HepG2 (cell line): ENCODE data around the gene SSX2IP.

Experiments used
- CHCHD3 ChIP-seq: sonication (generic); formaldehyde crosslinking; IDR thresholded peaks from 2 replicates; pipeline ENCODE4 v1.8.0; 2022; ENCODE audit warnings: mild to moderate bottlenecking, missing genetic modification reagents, moderate library complexity
- NONO ChIP-seq, 2 experiments: fragments of 450-650 bp in 1 of 2; sonication (generic) in 1 of 2; formaldehyde crosslinking in 1 of 2; IDR thresholded peaks in 1 of 2; conservative IDR thresholded peaks in 1 of 2; 2 replicates each; pipeline versions ENCODE4 v1.6.1 to v1.8.0; 2017 to 2022; ENCODE audit warnings: mild to moderate bottlenecking in 1 of 2, missing genetic modification reagents in 1 of 2, moderate library complexity in 1 of 2
- POGZ ChIP-seq: sonication (generic); formaldehyde crosslinking; IDR thresholded peaks from 2 replicates; pipeline ENCODE4 v1.4.0; 2020; ENCODE audit warnings: mild to moderate bottlenecking, missing genetic modification reagents
- POLR2A ChIP-seq, 2 experiments: IDR thresholded peaks; 2 replicates each; pipeline ENCODE4 v1.6.1; 2011; ENCODE audit warnings: low read depth in 2 of 2, low read length in 2 of 2, mild to moderate bottlenecking in 1 of 2, moderate library complexity in 1 of 2; ENCODE audit not compliant: insufficient read depth in 1 of 2
- RELA ChIP-seq: sonication (generic); formaldehyde crosslinking; IDR thresholded peaks from 2 replicates; pipeline ENCODE4 v1.4.0; 2020; ENCODE audit warnings: missing genetic modification reagents
- RFX5 ChIP-seq: IDR thresholded peaks from 2 replicates; pipeline ENCODE4 v1.6.1; 2011; ENCODE audit warnings: low read depth, low read length, improper control_type of control experiment
- SP2 ChIP-seq: sonication (generic); formaldehyde crosslinking; IDR thresholded peaks from 2 replicates; pipeline ENCODE4 v1.5.1; 2020; ENCODE audit warnings: mild to moderate bottlenecking, missing genetic modification reagents
- TCF7 ChIP-seq: sonication (generic); IDR thresholded peaks from 2 replicates; pipeline ENCODE4 v1.6.1; 2016; ENCODE audit warnings: antibody characterized with exemption, low read depth
- ZBTB21 ChIP-seq: sonication (generic); formaldehyde crosslinking; IDR thresholded peaks from 2 replicates; pipeline ENCODE4 v1.4.0; 2020; ENCODE audit warnings: missing genetic modification reagents
- TF ChIP-seq, protein P1 (sequence below): sonication (generic); formaldehyde crosslinking; conservative IDR thresholded peaks from 2 replicates; pipeline ENCODE4 v1.4.0; 2020; ENCODE audit warnings: mild to moderate bottlenecking, missing genetic modification reagents, moderate library complexity
- TF ChIP-seq, protein P2 (sequence below): fragments of 450-650 bp; IDR thresholded peaks from 2 replicates; pipeline ENCODE4 v1.6.1; 2017; ENCODE audit warnings: mild to moderate bottlenecking
- TF ChIP-seq, protein P3 (sequence below), 2 experiments: sonication (generic) in 1 of 2; formaldehyde crosslinking in 1 of 2; IDR thresholded peaks; 2 replicates each; pipeline versions ENCODE4 v1.6.1 to v1.9.0; 2014 to 2022; ENCODE audit warnings: antibody characterized with exemption in 1 of 2, borderline replicate concordance in 1 of 2, inconsistent platforms in 1 of 2, low read depth in 1 of 2, missing genetic modification reagents in 1 of 2
- TF ChIP-seq, protein P4 (sequence below): sonication (generic); formaldehyde crosslinking; IDR thresholded peaks from 2 replicates; pipeline ENCODE4 v1.5.0; 2020; ENCODE audit warnings: mild to moderate bottlenecking, missing genetic modification reagents, moderate library complexity
- TF ChIP-seq, protein P5 (sequence below): IDR thresholded peaks from 2 replicates; pipeline ENCODE4 v1.6.1; 2012; ENCODE audit warnings: inconsistent platforms

DNA sequence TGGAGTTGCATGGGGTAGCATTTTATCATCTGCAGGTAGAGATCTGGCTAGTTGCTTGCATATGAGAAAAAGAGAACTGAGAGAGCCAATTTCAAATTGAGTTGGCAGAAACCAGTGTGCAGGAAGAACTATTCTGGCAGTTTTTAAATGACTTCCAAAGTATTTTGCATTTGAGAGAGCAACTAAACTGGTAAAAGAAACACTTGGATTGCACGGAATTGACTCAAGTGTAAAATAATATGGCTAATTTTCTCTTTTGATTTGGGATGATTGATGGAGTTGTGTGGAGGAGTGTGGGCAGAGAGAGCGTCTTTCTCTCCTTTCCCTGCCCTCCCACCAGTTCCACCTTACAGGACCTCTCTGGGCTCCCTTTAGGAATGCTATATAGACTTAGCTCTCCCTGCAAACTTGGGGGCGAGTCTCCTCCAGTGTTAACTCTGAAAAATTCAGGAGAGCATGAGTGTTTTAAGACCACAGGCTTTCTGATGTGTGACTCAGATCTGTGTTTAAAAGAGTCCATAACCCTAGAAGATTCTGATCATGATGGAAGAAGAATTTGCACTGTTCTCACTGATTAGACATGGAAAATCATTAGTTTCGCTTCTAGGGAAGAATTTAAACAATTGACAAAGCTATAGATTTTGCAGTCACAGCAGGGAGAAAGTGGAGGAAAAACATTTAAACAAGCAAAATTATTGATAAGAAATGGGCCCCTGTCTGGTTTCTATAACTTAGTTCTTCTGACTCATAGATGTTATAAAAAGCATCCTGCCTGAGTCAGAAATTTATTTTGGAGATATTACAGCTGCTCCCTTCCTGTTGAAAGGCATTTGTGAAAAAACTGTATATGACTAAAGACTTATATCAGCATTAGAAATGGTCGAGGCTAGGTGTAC lies 91.2 kb downstream of the SSX2IP start:
- TF ChIP-seq, protein P1, sequence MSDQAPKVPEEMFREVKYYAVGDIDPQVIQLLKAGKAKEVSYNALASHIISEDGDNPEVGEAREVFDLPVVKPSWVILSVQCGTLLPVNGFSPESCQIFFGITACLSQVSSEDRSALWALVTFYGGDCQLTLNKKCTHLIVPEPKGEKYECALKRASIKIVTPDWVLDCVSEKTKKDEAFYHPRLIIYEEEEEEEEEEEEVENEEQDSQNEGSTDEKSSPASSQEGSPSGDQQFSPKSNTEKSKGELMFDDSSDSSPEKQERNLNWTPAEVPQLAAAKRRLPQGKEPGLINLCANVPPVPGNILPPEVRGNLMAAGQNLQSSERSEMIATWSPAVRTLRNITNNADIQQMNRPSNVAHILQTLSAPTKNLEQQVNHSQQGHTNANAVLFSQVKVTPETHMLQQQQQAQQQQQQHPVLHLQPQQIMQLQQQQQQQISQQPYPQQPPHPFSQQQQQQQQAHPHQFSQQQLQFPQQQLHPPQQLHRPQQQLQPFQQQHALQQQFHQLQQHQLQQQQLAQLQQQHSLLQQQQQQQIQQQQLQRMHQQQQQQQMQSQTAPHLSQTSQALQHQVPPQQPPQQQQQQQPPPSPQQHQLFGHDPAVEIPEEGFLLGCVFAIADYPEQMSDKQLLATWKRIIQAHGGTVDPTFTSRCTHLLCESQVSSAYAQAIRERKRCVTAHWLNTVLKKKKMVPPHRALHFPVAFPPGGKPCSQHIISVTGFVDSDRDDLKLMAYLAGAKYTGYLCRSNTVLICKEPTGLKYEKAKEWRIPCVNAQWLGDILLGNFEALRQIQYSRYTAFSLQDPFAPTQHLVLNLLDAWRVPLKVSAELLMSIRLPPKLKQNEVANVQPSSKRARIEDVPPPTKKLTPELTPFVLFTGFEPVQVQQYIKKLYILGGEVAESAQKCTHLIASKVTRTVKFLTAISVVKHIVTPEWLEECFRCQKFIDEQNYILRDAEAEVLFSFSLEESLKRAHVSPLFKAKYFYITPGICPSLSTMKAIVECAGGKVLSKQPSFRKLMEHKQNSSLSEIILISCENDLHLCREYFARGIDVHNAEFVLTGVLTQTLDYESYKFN (CRISPR knock-in tag): no peak
- no peak for TF ChIP-seq RELA (CRISPR knock-in tag)
- no peak for TF ChIP-seq NONO (IDR thresholded peaks at IDR 0.05)
- no peak for TF ChIP-seq NONO (CRISPR knock-in tag; conservative IDR thresholded peaks at IDR 0.05)
- no peak for TF ChIP-seq POLR2A (IDR thresholded peaks at IDR 0.05; ENCODE audit: insufficient read depth in 1 of 2, low read depth in 2 of 2, low read length in 2 of 2)
- TF ChIP-seq, protein P2, sequence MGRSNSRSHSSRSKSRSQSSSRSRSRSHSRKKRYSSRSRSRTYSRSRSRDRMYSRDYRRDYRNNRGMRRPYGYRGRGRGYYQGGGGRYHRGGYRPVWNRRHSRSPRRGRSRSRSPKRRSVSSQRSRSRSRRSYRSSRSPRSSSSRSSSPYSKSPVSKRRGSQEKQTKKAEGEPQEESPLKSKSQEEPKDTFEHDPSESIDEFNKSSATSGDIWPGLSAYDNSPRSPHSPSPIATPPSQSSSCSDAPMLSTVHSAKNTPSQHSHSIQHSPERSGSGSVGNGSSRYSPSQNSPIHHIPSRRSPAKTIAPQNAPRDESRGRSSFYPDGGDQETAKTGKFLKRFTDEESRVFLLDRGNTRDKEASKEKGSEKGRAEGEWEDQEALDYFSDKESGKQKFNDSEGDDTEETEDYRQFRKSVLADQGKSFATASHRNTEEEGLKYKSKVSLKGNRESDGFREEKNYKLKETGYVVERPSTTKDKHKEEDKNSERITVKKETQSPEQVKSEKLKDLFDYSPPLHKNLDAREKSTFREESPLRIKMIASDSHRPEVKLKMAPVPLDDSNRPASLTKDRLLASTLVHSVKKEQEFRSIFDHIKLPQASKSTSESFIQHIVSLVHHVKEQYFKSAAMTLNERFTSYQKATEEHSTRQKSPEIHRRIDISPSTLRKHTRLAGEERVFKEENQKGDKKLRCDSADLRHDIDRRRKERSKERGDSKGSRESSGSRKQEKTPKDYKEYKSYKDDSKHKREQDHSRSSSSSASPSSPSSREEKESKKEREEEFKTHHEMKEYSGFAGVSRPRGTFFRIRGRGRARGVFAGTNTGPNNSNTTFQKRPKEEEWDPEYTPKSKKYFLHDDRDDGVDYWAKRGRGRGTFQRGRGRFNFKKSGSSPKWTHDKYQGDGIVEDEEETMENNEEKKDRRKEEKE: no peak
- no peak for TF ChIP-seq RFX5
- no peak for TF ChIP-seq SP2 (CRISPR knock-in tag)
- no peak for TF ChIP-seq TCF7
- no peak for TF ChIP-seq POGZ (CRISPR knock-in tag)
- TF ChIP-seq, protein P3, sequence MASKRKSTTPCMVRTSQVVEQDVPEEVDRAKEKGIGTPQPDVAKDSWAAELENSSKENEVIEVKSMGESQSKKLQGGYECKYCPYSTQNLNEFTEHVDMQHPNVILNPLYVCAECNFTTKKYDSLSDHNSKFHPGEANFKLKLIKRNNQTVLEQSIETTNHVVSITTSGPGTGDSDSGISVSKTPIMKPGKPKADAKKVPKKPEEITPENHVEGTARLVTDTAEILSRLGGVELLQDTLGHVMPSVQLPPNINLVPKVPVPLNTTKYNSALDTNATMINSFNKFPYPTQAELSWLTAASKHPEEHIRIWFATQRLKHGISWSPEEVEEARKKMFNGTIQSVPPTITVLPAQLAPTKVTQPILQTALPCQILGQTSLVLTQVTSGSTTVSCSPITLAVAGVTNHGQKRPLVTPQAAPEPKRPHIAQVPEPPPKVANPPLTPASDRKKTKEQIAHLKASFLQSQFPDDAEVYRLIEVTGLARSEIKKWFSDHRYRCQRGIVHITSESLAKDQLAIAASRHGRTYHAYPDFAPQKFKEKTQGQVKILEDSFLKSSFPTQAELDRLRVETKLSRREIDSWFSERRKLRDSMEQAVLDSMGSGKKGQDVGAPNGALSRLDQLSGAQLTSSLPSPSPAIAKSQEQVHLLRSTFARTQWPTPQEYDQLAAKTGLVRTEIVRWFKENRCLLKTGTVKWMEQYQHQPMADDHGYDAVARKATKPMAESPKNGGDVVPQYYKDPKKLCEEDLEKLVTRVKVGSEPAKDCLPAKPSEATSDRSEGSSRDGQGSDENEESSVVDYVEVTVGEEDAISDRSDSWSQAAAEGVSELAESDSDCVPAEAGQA (IDR thresholded peaks at IDR 0.05; ENCODE audit: low read depth): no peak
- TF ChIP-seq, protein P3 (CRISPR knock-in tag; IDR thresholded peaks at IDR 0.05; ENCODE audit: borderline replicate concordance): no peak
- no peak for TF ChIP-seq CHCHD3
- TF ChIP-seq, protein P4, sequence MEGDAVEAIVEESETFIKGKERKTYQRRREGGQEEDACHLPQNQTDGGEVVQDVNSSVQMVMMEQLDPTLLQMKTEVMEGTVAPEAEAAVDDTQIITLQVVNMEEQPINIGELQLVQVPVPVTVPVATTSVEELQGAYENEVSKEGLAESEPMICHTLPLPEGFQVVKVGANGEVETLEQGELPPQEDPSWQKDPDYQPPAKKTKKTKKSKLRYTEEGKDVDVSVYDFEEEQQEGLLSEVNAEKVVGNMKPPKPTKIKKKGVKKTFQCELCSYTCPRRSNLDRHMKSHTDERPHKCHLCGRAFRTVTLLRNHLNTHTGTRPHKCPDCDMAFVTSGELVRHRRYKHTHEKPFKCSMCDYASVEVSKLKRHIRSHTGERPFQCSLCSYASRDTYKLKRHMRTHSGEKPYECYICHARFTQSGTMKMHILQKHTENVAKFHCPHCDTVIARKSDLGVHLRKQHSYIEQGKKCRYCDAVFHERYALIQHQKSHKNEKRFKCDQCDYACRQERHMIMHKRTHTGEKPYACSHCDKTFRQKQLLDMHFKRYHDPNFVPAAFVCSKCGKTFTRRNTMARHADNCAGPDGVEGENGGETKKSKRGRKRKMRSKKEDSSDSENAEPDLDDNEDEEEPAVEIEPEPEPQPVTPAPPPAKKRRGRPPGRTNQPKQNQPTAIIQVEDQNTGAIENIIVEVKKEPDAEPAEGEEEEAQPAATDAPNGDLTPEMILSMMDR: no peak
- TF ChIP-seq, protein P5, sequence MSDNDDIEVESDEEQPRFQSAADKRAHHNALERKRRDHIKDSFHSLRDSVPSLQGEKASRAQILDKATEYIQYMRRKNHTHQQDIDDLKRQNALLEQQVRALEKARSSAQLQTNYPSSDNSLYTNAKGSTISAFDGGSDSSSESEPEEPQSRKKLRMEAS: no peak
- no peak for TF ChIP-seq ZBTB21
